Ovary (tissue), 3 donors: ENCODE measurements around the gene LRRK2.

Experiments
- CTCF ChIP-seq, 3 donors: fragments of 450-650 bp in 2 of 3; fragments of 200-600 bp in 1 of 3; IDR thresholded peaks; one replicate each; pipeline versions ENCODE4 v1.5.1 to v1.8.0; 2016 to 2022; ENCODE audit warnings: antibody characterized with exemption in 3 of 3, mild to moderate bottlenecking in 1 of 3
- POLR2A ChIP-seq: fragments of 450-650 bp; IDR thresholded peaks from one replicate; pipeline ENCODE4 v1.6.1; 2017; ENCODE audit warnings: antibody characterized with exemption, mild to moderate bottlenecking, moderate library complexity
- donor health status: DM: no; HTN: no; CAD: no.

- TF ChIP-seq CTCF (IDR thresholded peaks at IDR 0.05) (no peak), POLR2A (no peak)
Observed at GRCh38 chr12:40390980-40391379, 166.2 kb downstream of the LRRK2 start.
